ENCODE measurements around the gene PISD.

PISD gene

DNA sequence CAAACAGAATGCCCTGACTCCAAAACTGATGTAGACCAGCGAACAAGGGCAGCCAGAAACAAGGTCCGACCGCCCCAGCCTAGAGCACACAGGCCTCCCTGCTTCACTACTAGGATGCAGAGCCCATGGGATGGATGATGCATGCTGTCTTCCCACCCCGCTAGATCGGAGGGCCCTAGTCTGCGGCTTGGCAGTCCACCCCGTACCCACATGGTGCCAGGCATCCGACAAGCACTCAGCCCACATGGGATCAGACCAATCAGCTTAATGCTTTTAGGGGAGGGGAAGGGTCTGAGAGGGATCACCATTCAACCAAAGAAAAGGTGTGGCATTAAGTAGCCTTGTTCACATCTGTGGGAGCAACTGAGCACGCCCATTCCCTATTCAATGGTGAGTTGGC lies 30.6 kb downstream of the PISD start (continued):
- TF ChIP-seq, protein P1, sequence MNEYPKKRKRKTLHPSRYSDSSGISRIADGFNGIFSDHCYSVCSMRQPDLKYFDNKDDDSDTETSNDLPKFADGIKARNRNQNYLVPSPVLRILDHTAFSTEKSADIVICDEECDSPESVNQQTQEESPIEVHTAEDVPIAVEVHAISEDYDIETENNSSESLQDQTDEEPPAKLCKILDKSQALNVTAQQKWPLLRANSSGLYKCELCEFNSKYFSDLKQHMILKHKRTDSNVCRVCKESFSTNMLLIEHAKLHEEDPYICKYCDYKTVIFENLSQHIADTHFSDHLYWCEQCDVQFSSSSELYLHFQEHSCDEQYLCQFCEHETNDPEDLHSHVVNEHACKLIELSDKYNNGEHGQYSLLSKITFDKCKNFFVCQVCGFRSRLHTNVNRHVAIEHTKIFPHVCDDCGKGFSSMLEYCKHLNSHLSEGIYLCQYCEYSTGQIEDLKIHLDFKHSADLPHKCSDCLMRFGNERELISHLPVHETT (tag by site-specific recombination; IDR thresholded peaks at IDR 0.05), result no peak
- TF ChIP-seq ZNF391 (tag by site-specific recombination; IDR thresholded peaks at IDR 0.05; ENCODE audit: borderline replicate concordance, low read depth), result no peak
- TF ChIP-seq, protein P2, sequence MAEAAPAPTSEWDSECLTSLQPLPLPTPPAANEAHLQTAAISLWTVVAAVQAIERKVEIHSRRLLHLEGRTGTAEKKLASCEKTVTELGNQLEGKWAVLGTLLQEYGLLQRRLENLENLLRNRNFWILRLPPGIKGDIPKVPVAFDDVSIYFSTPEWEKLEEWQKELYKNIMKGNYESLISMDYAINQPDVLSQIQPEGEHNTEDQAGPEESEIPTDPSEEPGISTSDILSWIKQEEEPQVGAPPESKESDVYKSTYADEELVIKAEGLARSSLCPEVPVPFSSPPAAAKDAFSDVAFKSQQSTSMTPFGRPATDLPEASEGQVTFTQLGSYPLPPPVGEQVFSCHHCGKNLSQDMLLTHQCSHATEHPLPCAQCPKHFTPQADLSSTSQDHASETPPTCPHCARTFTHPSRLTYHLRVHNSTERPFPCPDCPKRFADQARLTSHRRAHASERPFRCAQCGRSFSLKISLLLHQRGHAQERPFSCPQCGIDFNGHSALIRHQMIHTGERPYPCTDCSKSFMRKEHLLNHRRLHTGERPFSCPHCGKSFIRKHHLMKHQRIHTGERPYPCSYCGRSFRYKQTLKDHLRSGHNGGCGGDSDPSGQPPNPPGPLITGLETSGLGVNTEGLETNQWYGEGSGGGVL (tag by site-specific recombination; IDR thresholded peaks at IDR 0.05), result no peak

- Histone ChIP-seq H3K4me3 (ENCODE audit: low read depth, low read length) (peak overlapping the region; percentile 73), H3K9me3 (ENCODE audit: control insufficient read depth, insufficient read depth, low read depth, low read length) (no peaks in the 10 kb centered on the region), H3K36me3 (ENCODE audit: control insufficient read depth in 2 of 2, insufficient read depth in 1 of 2, low read length in 2 of 2) (peaks cover 5 to 23% of the 10 kb centered on the region in 2 experiments; a peak in 2 of 3 replicates), H3K27ac (ENCODE audit: extremely low read depth, low read depth, low read length) (peak overlapping the region; percentile 80), H3K4me1 (ENCODE audit: control insufficient read depth, insufficient read depth, low read length) (peaks cover 2% of the 10 kb centered on the region; the same call in 1 of the 2 replicates)
- CTCF ChIA-PET, result interaction anchor here (0.5 to 5.1 kb wide), 18 partner anchors 13 to 662 kb away, joined by 3 to 30 read pairs (median 4); partner anchors contain the start of gene MORC2
- POLR2A ChIA-PET, result interaction anchor here (0.6 to 2.2 kb wide), 18 partner anchors 8 to 343 kb away, joined by 3 to 39 read pairs (median 4); partner anchors contain the start of genes DRG1, PATZ1 and PISD
- TF ChIP-seq ZNF335 (tag by site-specific recombination; conservative IDR thresholded peaks at IDR 0.05), result peak; percentile 90
- no peak for TF ChIP-seq ZNF623 (tag by site-specific recombination; IDR thresholded peaks at IDR 0.05)
- TF ChIP-seq ZNF391 (tag by site-specific recombination; IDR thresholded peaks at IDR 0.05; ENCODE audit: borderline replicate concordance, low read depth), result no peak
- TF ChIP-seq RBAK (tag by site-specific recombination; IDR thresholded peaks at IDR 0.05), result no peak
- TF ChIP-seq ZNF837 (tag by site-specific recombination; IDR thresholded peaks at IDR 0.05), result no peak
- TF ChIP-seq ZNF324 (tag by site-specific recombination; IDR thresholded peaks at IDR 0.05), result no peak
- TF ChIP-seq ZIC2 (tag by site-specific recombination; IDR thresholded peaks at IDR 0.05), result peak; percentile 92
- TF ChIP-seq GLIS2 (tag by site-specific recombination; IDR thresholded peaks at IDR 0.05), result peak; percentile 96
- no peak for TF ChIP-seq ZNF768 (tag by site-specific recombination; IDR thresholded peaks at IDR 0.05)
- no peak for TF ChIP-seq ZNF701 (tag by site-specific recombination; IDR thresholded peaks at IDR 0.05)
- TF ChIP-seq ZNF843 (tag by site-specific recombination; IDR thresholded peaks at IDR 0.05), result no peak
- TF ChIP-seq, protein P3, sequence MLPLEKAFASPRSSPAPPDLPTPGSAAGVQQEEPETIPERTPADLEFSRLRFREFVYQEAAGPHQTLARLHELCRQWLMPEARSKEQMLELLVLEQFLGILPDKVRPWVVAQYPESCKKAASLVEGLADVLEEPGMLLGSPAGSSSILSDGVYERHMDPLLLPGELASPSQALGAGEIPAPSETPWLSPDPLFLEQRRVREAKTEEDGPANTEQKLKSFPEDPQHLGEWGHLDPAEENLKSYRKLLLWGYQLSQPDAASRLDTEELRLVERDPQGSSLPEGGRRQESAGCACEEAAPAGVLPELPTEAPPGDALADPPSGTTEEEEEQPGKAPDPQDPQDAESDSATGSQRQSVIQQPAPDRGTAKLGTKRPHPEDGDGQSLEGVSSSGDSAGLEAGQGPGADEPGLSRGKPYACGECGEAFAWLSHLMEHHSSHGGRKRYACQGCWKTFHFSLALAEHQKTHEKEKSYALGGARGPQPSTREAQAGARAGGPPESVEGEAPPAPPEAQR (tag by site-specific recombination; IDR thresholded peaks at IDR 0.05), result no peak
- no peak for TF ChIP-seq MYNN (tag by site-specific recombination; IDR thresholded peaks at IDR 0.05; ENCODE audit: borderline replicate concordance)
- no peak for TF ChIP-seq KLF7 (tag by site-specific recombination; IDR thresholded peaks at IDR 0.05; ENCODE audit: borderline replicate concordance)
- no peak for TF ChIP-seq ZNF354C (tag by site-specific recombination; IDR thresholded peaks at IDR 0.05; ENCODE audit: borderline replicate concordance, low read depth)
- TF ChIP-seq, protein P4, sequence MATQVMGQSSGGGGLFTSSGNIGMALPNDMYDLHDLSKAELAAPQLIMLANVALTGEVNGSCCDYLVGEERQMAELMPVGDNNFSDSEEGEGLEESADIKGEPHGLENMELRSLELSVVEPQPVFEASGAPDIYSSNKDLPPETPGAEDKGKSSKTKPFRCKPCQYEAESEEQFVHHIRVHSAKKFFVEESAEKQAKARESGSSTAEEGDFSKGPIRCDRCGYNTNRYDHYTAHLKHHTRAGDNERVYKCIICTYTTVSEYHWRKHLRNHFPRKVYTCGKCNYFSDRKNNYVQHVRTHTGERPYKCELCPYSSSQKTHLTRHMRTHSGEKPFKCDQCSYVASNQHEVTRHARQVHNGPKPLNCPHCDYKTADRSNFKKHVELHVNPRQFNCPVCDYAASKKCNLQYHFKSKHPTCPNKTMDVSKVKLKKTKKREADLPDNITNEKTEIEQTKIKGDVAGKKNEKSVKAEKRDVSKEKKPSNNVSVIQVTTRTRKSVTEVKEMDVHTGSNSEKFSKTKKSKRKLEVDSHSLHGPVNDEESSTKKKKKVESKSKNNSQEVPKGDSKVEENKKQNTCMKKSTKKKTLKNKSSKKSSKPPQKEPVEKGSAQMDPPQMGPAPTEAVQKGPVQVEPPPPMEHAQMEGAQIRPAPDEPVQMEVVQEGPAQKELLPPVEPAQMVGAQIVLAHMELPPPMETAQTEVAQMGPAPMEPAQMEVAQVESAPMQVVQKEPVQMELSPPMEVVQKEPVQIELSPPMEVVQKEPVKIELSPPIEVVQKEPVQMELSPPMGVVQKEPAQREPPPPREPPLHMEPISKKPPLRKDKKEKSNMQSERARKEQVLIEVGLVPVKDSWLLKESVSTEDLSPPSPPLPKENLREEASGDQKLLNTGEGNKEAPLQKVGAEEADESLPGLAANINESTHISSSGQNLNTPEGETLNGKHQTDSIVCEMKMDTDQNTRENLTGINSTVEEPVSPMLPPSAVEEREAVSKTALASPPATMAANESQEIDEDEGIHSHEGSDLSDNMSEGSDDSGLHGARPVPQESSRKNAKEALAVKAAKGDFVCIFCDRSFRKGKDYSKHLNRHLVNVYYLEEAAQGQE (tag by site-specific recombination; IDR thresholded peaks at IDR 0.05), result no peak
- no peak for TF ChIP-seq ZNF248 (tag by site-specific recombination; IDR thresholded peaks at IDR 0.05)
- no peak for TF ChIP-seq ZNF266 (tag by site-specific recombination; IDR thresholded peaks at IDR 0.05; ENCODE audit: low read depth)
- no peak for TF ChIP-seq ZNF558 (tag by site-specific recombination; IDR thresholded peaks at IDR 0.05)
- TF ChIP-seq ZBTB20 (tag by site-specific recombination; IDR thresholded peaks at IDR 0.05), result peak; percentile 86
- TF ChIP-seq ZFHX2 (tag by site-specific recombination; conservative IDR thresholded peaks at IDR 0.05), result peak; percentile 61
- no peak for TF ChIP-seq BCL11A (tag by site-specific recombination; IDR thresholded peaks at IDR 0.05; ENCODE audit: low read depth)
Observed at GRCh38 chr22:31630331-31631329, 31.4 kb downstream of the PISD start.
